Astrocyte of the hippocampus (primary cell): Measurements from ENCODE around the gene CXCL14.
A peak's percentile ranks its signal among the peaks of the same experiment; 100 is the strongest.

Experiments used
- DNase-seq: peaks from one replicate; pipeline ENCODE4 v3.0.0; 2011; ENCODE audit warnings: low read depth, low spot score

CXCL14 gene

GRCh38 chr5:135568246-135568645, 10.5 kb downstream of the CXCL14 start:
- no peak for DNase-seq

DNA sequence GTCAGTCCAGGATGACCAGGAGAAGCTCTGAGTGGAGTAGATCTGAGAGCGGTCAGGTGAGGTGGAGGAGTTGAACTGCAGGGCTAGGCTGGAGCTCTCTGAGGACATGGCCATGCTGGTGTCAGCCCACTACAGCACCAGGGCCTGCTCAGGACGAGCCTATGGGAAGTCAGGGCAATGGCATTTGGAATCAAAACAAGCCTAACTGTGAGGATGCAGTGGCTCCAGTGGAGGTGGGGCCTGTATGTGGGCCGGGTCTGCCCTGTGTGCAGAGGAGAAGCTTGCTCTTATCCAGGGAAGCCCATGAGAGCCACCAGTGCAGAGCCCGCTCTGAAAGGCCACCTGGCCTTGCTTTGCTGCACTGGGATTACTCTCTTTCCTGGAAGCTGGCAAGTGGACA, 11.1 kb downstream of the CXCL14 start:
- DNase-seq: peak; percentile 37

- DNase-seq: no peak
Measured at GRCh38 chr5:135566422-135567400, 12.1 kb downstream of the CXCL14 start.

DNA sequence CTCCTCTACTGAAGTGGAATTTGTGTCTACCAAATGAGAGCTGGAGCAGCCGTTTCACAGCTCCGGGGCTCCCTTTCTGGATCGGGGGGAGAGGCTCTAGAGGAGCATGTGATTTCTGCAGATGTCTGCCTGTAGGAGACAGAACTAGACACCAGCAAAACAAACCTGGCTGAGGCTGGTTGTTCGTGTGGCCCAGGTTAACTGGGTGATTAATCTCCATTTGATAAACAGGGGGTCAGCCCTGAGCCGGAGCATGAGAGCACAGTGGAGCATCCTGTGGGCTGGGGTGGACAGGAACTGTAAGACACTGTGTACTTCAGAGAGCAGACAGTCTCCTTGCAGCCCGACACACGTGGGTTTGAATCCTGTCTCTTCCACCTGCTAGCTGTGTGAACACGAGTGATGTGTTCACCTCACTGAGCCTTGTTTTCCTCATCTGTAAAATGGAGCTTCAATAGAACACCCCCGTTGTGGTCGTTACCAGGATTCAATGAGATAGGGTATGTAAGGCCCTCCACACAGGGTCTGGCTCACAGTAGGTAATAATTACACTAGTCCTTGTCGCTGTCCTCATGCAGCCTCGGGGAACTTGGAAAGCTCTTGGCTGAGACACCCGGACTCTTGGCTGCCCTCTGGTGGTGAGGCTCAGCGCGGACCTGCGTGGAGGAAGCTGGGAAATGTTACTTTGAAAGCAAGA, 12.9 kb downstream of the CXCL14 start:
- DNase-seq: peak; percentile 70

DNA sequence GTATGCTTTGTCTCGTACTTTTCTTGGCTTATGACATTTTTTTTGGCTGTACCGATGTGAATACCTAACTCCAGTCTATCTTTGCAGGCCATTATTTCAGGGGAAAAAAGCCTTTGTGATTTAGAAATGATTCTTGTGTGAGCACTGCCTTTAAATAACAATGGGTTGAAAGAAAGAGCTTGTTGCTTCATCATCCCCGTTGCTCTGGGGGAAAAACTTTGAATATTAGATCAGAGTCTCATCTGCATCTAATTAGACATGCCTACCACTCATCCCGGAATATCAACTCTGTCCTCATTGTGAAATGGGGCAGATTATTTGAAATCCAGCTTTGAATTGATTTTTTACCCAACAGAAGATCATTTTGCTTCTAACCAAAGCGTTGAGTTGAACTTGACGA, 13.5 kb downstream of the CXCL14 start:
- DNase-seq: no peak

DNA sequence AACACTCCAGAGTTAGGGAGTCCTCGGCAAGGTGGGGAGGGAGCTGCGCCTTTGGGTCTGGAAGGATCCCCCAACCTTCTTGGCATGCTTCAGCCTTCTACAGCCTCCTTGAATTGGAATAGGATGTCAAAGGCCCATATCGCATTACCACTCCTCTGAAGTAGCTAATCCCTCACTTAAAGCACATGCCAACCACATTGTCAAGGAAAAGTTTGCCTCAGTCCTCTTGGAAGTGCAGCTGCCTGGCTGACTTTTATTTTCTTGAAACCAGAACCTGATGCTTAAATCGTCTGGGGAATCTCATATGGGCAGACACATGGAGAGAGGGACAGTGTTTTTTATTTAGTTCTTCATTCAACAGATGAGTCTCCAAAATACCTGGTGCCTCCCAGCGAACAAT, 14.5 kb downstream of the CXCL14 start:
- DNase-seq: no peak

DNA sequence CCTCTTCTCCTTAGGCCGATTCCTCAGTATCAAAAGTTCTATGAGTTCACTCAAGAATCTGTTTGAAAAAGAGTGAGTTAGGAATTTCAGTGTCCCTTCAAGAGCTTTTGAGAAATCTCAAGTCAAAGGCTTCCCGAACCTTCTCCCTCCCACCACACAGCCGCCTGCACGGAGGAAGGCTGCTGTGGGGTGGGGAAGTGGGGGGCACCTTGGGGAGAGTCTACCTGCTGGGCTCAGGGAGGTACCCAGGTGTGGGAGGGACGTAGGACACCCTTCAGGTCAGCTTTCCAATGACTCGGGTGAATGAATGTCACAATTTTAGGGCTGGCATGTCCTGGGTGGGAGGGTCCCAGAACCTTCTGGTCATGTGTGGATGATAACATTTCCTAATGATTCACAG, 17.5 kb downstream of the CXCL14 start:
- DNase-seq: no peak

- DNase-seq: peak; percentile 89
Measured at GRCh38 chr5:135560858-135561257, 17.9 kb downstream of the CXCL14 start.

- DNase-seq: no peak
Measured at GRCh38 chr5:135559354-135559753, 19.4 kb downstream of the CXCL14 start.

- no peak for DNase-seq
Measured at GRCh38 chr5:135557076-135557838, 21.5 kb downstream of the CXCL14 start.

- no peak for DNase-seq
Measured at GRCh38 chr5:135556620-135557019, 22.2 kb downstream of the CXCL14 start.

DNA sequence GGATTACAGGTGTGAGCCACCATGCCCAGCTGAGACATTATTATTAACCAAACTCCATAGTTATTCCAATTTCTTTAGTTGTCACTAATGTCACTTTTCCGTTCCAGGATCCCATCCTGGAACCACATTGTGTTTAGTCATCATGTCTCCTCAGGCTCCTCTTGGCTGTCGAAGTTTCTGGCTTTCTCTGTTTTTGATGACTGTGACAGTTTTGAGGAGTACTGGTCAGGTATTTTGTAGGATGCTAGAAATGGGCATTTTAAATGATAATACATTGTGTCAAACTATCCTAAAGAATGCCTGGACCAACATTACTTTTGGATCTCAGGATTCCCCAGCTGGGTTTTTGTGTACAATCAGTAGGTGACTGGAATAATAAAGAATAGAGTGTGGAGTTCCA, 23.3 kb downstream of the CXCL14 start:
- DNase-seq: no peak

- DNase-seq: peak; percentile 49
Measured at GRCh38 chr5:135553688-135554462, 24.9 kb downstream of the CXCL14 start.

- peak; percentile 87 for DNase-seq
Measured at GRCh38 chr5:135551593-135552447, 27.0 kb downstream of the CXCL14 start.

DNA sequence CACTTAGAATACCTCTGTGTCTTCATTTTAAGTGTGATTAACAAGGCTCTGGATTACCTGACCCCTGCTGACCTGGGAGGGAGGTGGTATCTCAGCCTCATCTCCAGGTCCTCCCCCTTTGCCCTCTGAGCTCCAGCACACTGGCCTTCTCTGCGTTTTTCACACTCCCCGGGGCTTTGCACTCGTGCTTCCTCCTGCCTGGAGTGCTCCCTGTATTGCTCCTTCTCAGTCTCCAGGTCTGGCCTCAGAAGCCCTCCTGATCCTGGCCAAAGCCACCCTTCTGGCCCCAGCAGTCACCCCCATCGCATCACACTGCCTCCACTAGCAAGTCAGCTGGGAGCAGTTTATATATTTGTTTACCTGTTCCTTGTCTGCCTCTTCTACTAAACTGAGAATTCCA, 29.4 kb downstream of the CXCL14 start:
- DNase-seq: no peak

DNA sequence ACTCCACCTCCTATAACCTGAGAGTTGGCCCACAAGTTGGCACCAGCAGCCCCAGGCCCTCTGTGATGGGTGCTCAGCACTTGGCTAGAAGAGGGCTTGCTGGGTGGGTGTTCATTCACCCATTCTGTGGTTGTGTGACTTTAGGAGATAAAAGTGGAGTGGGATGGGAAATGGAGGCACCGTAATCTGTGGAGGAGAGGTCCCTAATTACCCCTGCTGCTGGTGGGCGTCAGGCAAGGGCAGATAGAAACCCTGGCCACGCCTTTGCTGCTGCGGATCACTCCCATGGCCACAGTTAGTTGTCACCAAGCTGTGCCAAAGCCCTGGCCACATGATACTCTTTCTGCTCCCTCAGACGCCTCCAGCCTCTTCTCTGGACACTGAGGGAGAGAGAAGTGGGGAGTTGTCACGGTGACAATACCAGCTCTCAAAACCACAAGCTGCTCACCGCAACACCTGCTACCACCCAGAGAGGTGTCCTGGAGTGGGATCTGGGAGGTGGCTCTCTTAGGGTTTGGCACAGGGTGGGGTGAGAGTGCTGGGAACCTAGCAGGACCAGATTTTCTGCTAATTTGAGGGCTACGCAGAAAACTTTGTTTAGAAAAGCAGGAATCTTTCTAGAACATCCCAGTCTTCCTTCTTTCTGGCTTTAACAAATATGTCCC, 31.1 kb downstream of the CXCL14 start:
- no peak for DNase-seq

- no peak for DNase-seq
Measured at GRCh38 chr5:135546912-135547311, 31.9 kb downstream of the CXCL14 start.

DNA sequence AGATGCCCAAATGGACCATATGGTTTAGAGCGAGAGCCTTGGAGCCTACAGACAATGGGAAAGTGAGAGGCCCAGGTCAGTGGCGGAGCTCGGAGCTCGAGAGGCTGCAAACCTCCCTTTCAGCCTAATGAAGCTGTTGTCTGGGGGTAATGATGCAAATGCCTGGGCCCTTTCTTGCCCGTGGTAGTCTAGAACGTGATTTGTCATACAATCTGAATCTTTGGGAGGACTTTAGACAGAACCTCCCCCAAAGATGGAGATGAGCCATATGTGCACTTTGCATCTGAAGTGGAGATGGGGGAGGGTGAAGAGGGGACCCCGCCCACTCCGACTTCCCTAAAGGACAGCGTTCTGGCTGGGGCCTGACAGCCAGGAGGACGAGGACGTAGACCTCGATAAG, 32.7 kb downstream of the CXCL14 start:
- DNase-seq: no peak

GRCh38 chr5:135545099-135545498, 33.7 kb downstream of the CXCL14 start:
- no peak for DNase-seq
